Activated CD4-positive, alpha-beta T cell treated with anti-CD3 and anti-CD28 coated beads for 48 hours (primary cell): Measurements from ENCODE around the gene RAB8A.

ENCODE experiments used
- DNase-seq: peaks from one replicate; pipeline ENCODE4 v3.0.0-alpha.2; 2020

Gene RAB8A

GRCh38 chr19:16113727-16114126 lies 2.0 kb downstream of the RAB8A start:
- peak; percentile 30 for DNase-seq

GRCh38 chr19:16115301-16116039 lies 3.8 kb downstream of the RAB8A start:
- no peak for DNase-seq

GRCh38 chr19:16116067-16116466 lies 4.4 kb downstream of the RAB8A start:
- no peak for DNase-seq

- DNase-seq = no peak
These were observed 5.9 kb downstream of the RAB8A start for GRCh38 chr19:16117594-16118033.

GRCh38 chr19:16118489-16119033 lies 6.9 kb downstream of the RAB8A start:
- peak; percentile 73 for DNase-seq

- DNase-seq = peak; percentile 54
These were observed 7.6 kb downstream of the RAB8A start for GRCh38 chr19:16119075-16119857.

- DNase-seq = no peak
These were observed 9.5 kb downstream of the RAB8A start for GRCh38 chr19:16121141-16121540.

GRCh38 chr19:16121967-16122366 lies 10.3 kb downstream of the RAB8A start:
- no peak for DNase-seq

GRCh38 chr19:16124953-16125352 lies 13.3 kb downstream of the RAB8A start:
- no peak for DNase-seq

- no peak for DNase-seq
These were observed 14.2 kb downstream of the RAB8A start for GRCh38 chr19:16125737-16126495.

GRCh38 chr19:16127080-16127479 lies 15.4 kb downstream of the RAB8A start:
- no peak for DNase-seq

GRCh38 chr19:16127776-16128371 lies 16.2 kb downstream of the RAB8A start:
- no peak for DNase-seq

- DNase-seq = no peak
These were observed 20.0 kb downstream of the RAB8A start for GRCh38 chr19:16131648-16132047.

GRCh38 chr19:16133818-16134217 lies 22.1 kb downstream of the RAB8A start:
- DNase-seq = no peak

GRCh38 chr19:16134510-16134909 lies 22.8 kb downstream of the RAB8A start:
- no peak for DNase-seq

GRCh38 chr19:16135430-16136127 lies 23.9 kb downstream of the RAB8A start:
- no peak for DNase-seq

- DNase-seq = no peak
These were observed 24.7 kb downstream of the RAB8A start for GRCh38 chr19:16136185-16136999.

- DNase-seq = no peak
These were observed 28.1 kb downstream of the RAB8A start for GRCh38 chr19:16139752-16140151.

- DNase-seq = no peak
These were observed 29.4 kb downstream of the RAB8A start for GRCh38 chr19:16141043-16141442.

- no peak for DNase-seq
These were observed 30.4 kb downstream of the RAB8A start for GRCh38 chr19:16142032-16142580.
